GM19395 (cell line): Measurements from ENCODE around the gene PTPRD.
"Not testable (repeated sequence)": the region's sequence is repeated elsewhere in the genome, so short reads cannot be mapped to it uniquely, and the experiment has no call there.

Source experiments
- ATAC-seq: cut with Tn5 transposase; IDR thresholded peaks from one replicate; pipeline ENCODE4 v1.9.1; 2021; ENCODE audit warnings: mild to moderate bottlenecking, moderate library complexity; ENCODE audit not compliant: unreplicated experiment

Gene PTPRD

GRCh38 chr9:9099646-9100045, 1513.2 kb downstream of the PTPRD start:
- ATAC-seq: no peak

GRCh38 chr9:9097254-9097653, 1515.5 kb downstream of the PTPRD start:
- ATAC-seq: not testable (repeated sequence)

- no peak for ATAC-seq
Measured at GRCh38 chr9:9091387-9091786, 1521.4 kb downstream of the PTPRD start.

GRCh38 chr9:9079473-9079872, 1533.3 kb downstream of the PTPRD start:
- no peak for ATAC-seq

- ATAC-seq: no peak
Measured at GRCh38 chr9:9078301-9078700, 1534.5 kb downstream of the PTPRD start.

- ATAC-seq: no peak
Measured at GRCh38 chr9:9061627-9062026, 1551.2 kb downstream of the PTPRD start.

- no peak for ATAC-seq
Measured at GRCh38 chr9:9054354-9054992, 1558.3 kb downstream of the PTPRD start.

GRCh38 chr9:9045572-9045971, 1567.2 kb downstream of the PTPRD start:
- ATAC-seq: no peak

- no peak for ATAC-seq
Measured at GRCh38 chr9:9045072-9045471, 1567.7 kb downstream of the PTPRD start.

- ATAC-seq: not testable (repeated sequence)
Measured at GRCh38 chr9:9043788-9044187, 1569.0 kb downstream of the PTPRD start.

- no peak for ATAC-seq
Measured at GRCh38 chr9:9041756-9042155, 1571.0 kb downstream of the PTPRD start.

- ATAC-seq: no peak
Measured at GRCh38 chr9:9033022-9033421, 1579.8 kb downstream of the PTPRD start.

GRCh38 chr9:9016597-9016996, 1596.2 kb downstream of the PTPRD start:
- ATAC-seq: no peak

- ATAC-seq: no peak
Measured at GRCh38 chr9:9004810-9005209, 1608.0 kb downstream of the PTPRD start.

- ATAC-seq: no peak
Measured at GRCh38 chr9:9002826-9003583, 1609.8 kb downstream of the PTPRD start.

- ATAC-seq: no peak
Measured at GRCh38 chr9:8980496-8981013, 1632.2 kb downstream of the PTPRD start.

- ATAC-seq: no peak
Measured at GRCh38 chr9:8978334-8978733, 1634.5 kb downstream of the PTPRD start.

- not testable (repeated sequence) for ATAC-seq
Measured at GRCh38 chr9:8968350-8968749, 1644.5 kb downstream of the PTPRD start.

GRCh38 chr9:8963885-8964284, 1648.9 kb downstream of the PTPRD start:
- no peak for ATAC-seq

GRCh38 chr9:8962084-8962483, 1650.7 kb downstream of the PTPRD start:
- no peak for ATAC-seq

GRCh38 chr9:8961186-8961851, 1651.5 kb downstream of the PTPRD start:
- no peak for ATAC-seq

GRCh38 chr9:8960254-8960653, 1652.5 kb downstream of the PTPRD start:
- no peak for ATAC-seq
